GM12801 (cell line): ENCODE data around the gene TCERG1L.

Experiments used
- TF ChIP-seq, protein P1 (sequence below): IDR thresholded peaks from one replicate; pipeline ENCODE4 v1.5.1; 2011; ENCODE audit warnings: control low read depth; ENCODE audit not compliant: insufficient read length; ENCODE audit errors: extremely low read depth

TCERG1L gene

GRCh38 chr10:131088619-131089018 lies 222.9 kb downstream of the TCERG1L start:
- TF ChIP-seq, protein P1, sequence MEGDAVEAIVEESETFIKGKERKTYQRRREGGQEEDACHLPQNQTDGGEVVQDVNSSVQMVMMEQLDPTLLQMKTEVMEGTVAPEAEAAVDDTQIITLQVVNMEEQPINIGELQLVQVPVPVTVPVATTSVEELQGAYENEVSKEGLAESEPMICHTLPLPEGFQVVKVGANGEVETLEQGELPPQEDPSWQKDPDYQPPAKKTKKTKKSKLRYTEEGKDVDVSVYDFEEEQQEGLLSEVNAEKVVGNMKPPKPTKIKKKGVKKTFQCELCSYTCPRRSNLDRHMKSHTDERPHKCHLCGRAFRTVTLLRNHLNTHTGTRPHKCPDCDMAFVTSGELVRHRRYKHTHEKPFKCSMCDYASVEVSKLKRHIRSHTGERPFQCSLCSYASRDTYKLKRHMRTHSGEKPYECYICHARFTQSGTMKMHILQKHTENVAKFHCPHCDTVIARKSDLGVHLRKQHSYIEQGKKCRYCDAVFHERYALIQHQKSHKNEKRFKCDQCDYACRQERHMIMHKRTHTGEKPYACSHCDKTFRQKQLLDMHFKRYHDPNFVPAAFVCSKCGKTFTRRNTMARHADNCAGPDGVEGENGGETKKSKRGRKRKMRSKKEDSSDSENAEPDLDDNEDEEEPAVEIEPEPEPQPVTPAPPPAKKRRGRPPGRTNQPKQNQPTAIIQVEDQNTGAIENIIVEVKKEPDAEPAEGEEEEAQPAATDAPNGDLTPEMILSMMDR, result no peak

DNA sequence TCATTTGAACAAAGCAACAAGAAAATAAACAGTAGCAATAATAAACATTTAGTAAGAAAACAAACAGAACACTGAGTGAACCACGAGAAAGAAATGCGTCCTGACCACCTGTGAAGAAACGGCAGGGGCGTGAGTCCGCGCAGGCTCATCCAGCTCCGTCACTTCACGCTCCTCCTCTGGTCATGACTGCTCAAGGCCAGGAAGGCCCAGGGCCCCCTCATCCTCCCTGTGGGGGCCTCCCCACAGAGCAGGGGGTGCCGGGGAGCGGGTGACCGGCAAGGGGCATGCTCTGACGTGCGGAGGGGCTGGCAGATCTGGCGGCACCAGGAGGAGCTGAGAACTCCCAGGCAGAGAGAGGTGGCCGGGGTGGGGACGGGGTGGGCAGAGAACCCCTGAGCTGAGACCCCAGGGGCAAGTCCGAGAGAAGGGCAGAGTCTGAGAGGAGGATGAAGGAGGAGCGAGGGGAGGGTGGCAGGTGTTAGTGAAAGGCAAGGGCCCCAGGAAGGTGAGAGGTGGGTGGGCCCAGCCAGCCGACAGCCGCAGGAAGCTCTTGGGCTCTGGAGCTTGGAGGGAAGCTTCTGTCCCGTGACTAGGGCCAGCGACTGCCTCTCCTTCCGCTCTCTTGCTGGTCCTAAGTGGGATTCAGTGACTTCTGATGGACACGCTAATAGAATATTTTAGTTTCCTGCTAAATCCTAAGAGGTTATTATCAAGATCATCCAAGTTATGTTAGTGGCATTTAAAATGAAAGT lies 223.9 kb downstream of the TCERG1L start:
- TF ChIP-seq, protein P1, result no peak

- TF ChIP-seq, protein P1, result no peak
These were observed 225.0 kb downstream of the TCERG1L start for GRCh38 chr10:131086511-131086910.

GRCh38 chr10:131086094-131086493 lies 225.4 kb downstream of the TCERG1L start:
- TF ChIP-seq, protein P1, result no peak

DNA sequence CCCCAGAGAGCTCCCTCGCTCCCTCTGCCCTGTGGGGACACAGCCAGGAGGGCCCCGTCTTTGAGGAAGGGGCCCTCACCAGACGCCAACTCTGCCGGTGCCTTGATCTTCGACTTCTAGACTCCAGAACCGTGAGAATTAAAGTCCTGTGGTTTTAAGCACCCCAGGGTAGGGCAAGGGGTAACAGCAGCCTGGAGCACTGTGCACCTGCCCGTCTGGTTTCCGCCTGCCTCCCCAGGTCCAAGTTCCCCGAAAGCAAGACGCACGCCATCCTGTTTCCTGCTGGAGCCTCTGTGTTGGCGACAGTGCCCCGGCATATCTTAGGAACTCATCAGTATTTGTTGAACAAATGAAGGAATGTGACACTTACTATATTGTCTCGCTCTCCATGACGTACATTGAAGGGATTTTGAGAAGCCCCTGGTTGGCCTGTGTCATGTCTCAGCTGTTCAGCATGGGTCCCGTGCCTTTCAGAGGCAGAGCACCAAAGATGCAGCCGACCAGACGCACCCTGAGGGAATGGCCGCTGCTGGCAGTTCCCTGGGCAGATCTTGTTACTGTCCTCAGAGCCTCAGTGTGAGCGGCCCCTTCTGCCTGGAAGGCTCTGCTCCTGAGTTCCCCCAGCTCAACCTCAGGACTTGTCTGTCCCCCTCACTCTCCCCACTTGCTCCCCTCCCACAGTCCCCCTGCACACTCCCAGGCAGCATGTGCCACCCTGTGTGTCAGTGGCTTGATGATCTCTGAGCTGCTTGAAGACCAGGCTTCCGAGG lies 226.2 kb downstream of the TCERG1L start:
- TF ChIP-seq, protein P1, result no peak

GRCh38 chr10:131084791-131085090 lies 226.8 kb downstream of the TCERG1L start:
- TF ChIP-seq, protein P1, result no peak

DNA sequence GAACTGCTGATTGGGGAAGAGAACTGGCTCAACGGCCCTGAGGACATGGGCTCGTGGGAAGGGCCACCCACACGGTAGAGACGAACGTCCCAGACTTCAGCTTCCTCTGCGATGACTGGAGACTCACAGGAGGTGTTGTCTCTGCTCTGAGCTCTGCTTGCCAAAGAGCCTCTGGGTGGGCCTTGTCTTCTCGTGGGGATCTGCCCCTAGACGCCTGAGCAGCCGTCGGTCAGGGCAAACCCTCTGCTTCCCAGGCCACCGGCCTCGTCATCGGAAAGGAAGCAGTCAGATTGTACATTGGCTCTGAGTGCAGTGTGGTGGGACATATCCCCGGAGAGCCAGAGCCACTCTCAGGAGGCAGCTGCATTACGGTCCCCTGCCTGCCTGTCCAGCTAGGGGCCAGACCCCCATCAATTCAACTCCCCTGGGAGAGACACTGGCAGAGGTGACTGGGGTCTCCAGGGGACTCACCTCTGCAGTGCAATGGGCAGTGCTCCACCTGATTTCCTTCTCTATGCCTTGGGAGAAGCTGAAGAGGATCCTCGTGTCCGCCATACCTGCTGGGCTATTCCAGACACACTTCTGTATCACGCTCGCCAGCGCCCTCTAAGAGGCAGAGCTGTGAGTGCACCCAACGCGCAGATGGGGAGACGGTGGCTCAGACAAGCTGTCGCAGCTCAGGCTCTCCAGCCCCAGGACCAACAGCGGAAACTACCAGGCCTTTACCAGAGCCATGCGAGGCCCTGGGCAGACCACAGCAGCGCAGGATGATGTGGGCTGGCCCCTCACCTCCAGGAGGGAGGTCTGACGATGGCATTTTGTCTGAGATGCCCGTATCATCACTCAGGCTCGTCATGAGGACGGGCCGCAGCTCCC lies 227.4 kb downstream of the TCERG1L start:
- TF ChIP-seq, protein P1, result no peak
